K562 (cell line): ENCODE measurements around the gene MAD1L1. TPM values are rescaled to one million over a fixed set of nuclear protein-coding genes. Genes with fewer than 3 reads are reported as not detected.

Experiments
- ATAC-seq: fragments of 200-7000 bp; cut with Tn5 transposase; 3 replicates; pipeline ENCODE4 v1.9.1; 2020; ENCODE audit warnings: moderate library complexity
- BruUV-seq: library from RNA; stranded (reverse); fragments of 400-500 nt; replicated peaks from 2 replicates; lab custom pipeline; 2021; lab: Mats Ljungman, UMichigan
- CTCF ChIA-PET: fragments of 300-600 bp; formaldehyde crosslinking; extraction: SDS; loops from one replicate; lab custom pipeline; 2021; ENCODE audit warnings: low intra/inter-chr PET ratio; lab: Yijun Ruan, JAX
- POLR2A ChIA-PET: fragments of 300-600, 350-650 bp; sonication (Branson Sonifier 250); formaldehyde crosslinking; extraction: SDS; loops from one replicate; lab custom pipeline; 2021; ENCODE audit warnings: antibody characterized with exemption, inconsistent platforms; lab: Yijun Ruan, JAX
- DNase-seq, 4 experiments: peaks; one replicate each; pipeline versions ENCODE4 v3.0.0 to v3.0.0-alpha.2; 2011 to 2018; ENCODE audit warnings: low spot score in 3 of 4, mixed read lengths in 3 of 4; ENCODE audit errors: extremely low read depth in 1 of 4
- FAIRE-seq: peaks from 2 replicates; lab custom pipeline; 2011; peaks lifted over from hg19 to GRCh38; lab: Jason Lieb, UNC
- H2AFZ ChIP-seq: 2 replicates; pipeline ENCODE4 v1.6.0; 2011; ENCODE audit warnings: low read depth, low read length, control low read depth, inconsistent platforms
- H3K27ac ChIP-seq: fragments of 200-600 bp; 3 replicates; pipeline ENCODE4 v1.8.0; 2011; ENCODE audit warnings: low read depth, mild to moderate bottlenecking, control low read depth, inconsistent platforms, low read length, moderate library complexity, mixed read lengths; ENCODE audit errors: extremely low read depth
- H3K27me3 ChIP-seq, 2 experiments: fragments of 300-600 bp in 1 of 2; 2 replicates in 1 of 2; 3 replicates in 1 of 2; pipeline versions ENCODE4 v1.6.0 to v1.8.0; 2011; ENCODE audit warnings: inconsistent platforms in 2 of 2, low read length in 2 of 2, mild to moderate bottlenecking in 1 of 2, mixed read lengths in 1 of 2, moderate library complexity in 1 of 2; ENCODE audit not compliant: control insufficient read depth in 2 of 2, insufficient read depth in 2 of 2
- H3K36me3 ChIP-seq: fragments of 300-600 bp; 3 replicates; pipeline ENCODE4 v1.8.0; 2011; ENCODE audit warnings: mild to moderate bottlenecking, low read length, inconsistent platforms; ENCODE audit not compliant: control insufficient read depth, insufficient read depth
- H3K4me1 ChIP-seq, 2 experiments: fragments of 200-600 bp in 1 of 2; replicated peaks in 1 of 2; 2 replicates in 1 of 2; 3 replicates in 1 of 2; pipeline versions ENCODE4 v1.5.1 to v1.8.0; 2011; ENCODE audit warnings: inconsistent platforms in 2 of 2, low read length in 2 of 2, mild to moderate bottlenecking in 1 of 2, mixed read lengths in 1 of 2, moderate library complexity in 1 of 2; ENCODE audit not compliant: control insufficient read depth in 2 of 2, insufficient read depth in 2 of 2
- H3K4me2 ChIP-seq: 2 replicates; pipeline ENCODE4 v1.6.1; 2011; ENCODE audit warnings: low read length, control low read depth, inconsistent platforms, mixed read lengths; ENCODE audit not compliant: insufficient read depth
- H3K4me3 ChIP-seq: fragments of 200-600 bp; sonication (generic), shearing (Covaris generic); 2 replicates; pipeline ENCODE4 v1.5.1; 2016; ENCODE audit warnings: control low read depth, inconsistent platforms
- H3K79me2 ChIP-seq: fragments of 200-600 bp; 3 replicates; pipeline ENCODE4 v1.8.0; 2011; ENCODE audit warnings: low read length, inconsistent platforms; ENCODE audit not compliant: control insufficient read depth, insufficient read depth
- H3K9ac ChIP-seq, 2 experiments: 2 replicates each; pipeline versions ENCODE4 v1.6.0 to v1.6.1; 2011; ENCODE audit warnings: low read depth in 2 of 2, low read length in 2 of 2, control low read depth in 1 of 2, inconsistent platforms in 1 of 2, mild to moderate bottlenecking in 1 of 2, mixed read lengths in 1 of 2; ENCODE audit not compliant: insufficient read depth in 1 of 2
- H3K9me1 ChIP-seq: one replicate; pipeline ENCODE4 v1.6.0; 2011; ENCODE audit warnings: inconsistent platforms, mild to moderate bottlenecking, low read length, moderate library complexity; ENCODE audit not compliant: control insufficient read depth, insufficient read depth
- H3K9me3 ChIP-seq: replicated peaks from 2 replicates; pipeline ENCODE4 v1.5.1; 2011; ENCODE audit warnings: low read depth, low read length, inconsistent platforms; ENCODE audit not compliant: control insufficient read depth, insufficient read depth
- H4K20me1 ChIP-seq: replicated peaks from 2 replicates; pipeline ENCODE4 v1.6.1; 2011; ENCODE audit warnings: low read length, inconsistent platforms, mixed read lengths; ENCODE audit not compliant: control insufficient read depth, insufficient read depth
- LCOR ChIP-seq: sonication (generic); formaldehyde crosslinking; IDR thresholded peaks from 2 replicates; pipeline ENCODE4 v1.8.0; 2022; ENCODE audit warnings: mild to moderate bottlenecking, missing genetic modification reagents
- MCM2 ChIP-seq: fragments of 450-650 bp; IDR thresholded peaks from 2 replicates; pipeline ENCODE4 v1.6.1; 2017; ENCODE audit warnings: low read depth, mild to moderate bottlenecking
- RBFOX2 ChIP-seq: fragments of 200-400 bp; formaldehyde crosslinking; IDR thresholded peaks from 2 replicates; pipeline ENCODE4 v1.6.1; 2017; ENCODE audit warnings: low read depth, mild to moderate bottlenecking, low read length, moderate library complexity
- RCOR1 ChIP-seq, 2 experiments: IDR thresholded peaks; 2 replicates each; pipeline ENCODE4 v1.6.1; 2012; ENCODE audit warnings: low read depth in 2 of 2, low read length in 2 of 2, borderline replicate concordance in 1 of 2, improper control_type of control experiment in 1 of 2
- REST ChIP-seq, 2 experiments: fragments of 450-650 bp; formaldehyde crosslinking in 1 of 2; IDR thresholded peaks; 2 replicates each; pipeline versions ENCODE4 v1.4.0 to v1.6.1; 2014 to 2020; ENCODE audit warnings: mild to moderate bottlenecking in 2 of 2, borderline replicate concordance in 1 of 2, low read depth in 1 of 2
- SIN3A ChIP-seq, 2 experiments: fragments of 150-350 bp in 1 of 2; IDR thresholded peaks; 2 replicates each; pipeline ENCODE4 v1.6.1; 2011 to 2016; ENCODE audit warnings: borderline replicate concordance in 2 of 2, low read depth in 2 of 2, low read length in 2 of 2, mild to moderate bottlenecking in 2 of 2, moderate library complexity in 2 of 2; ENCODE audit not compliant: control insufficient read depth in 1 of 2
- SP1 ChIP-seq: sonication (generic); formaldehyde crosslinking; IDR thresholded peaks from 2 replicates; pipeline ENCODE4 v1.8.1; 2022; ENCODE audit warnings: mild to moderate bottlenecking, missing genetic modification reagents
- ZNF12 ChIP-seq: sonication (generic); formaldehyde crosslinking; IDR thresholded peaks from 2 replicates; pipeline ENCODE4 v1.4.0; 2020; ENCODE audit warnings: mild to moderate bottlenecking, missing genetic modification reagents
- ZNF184 ChIP-seq: sonication (generic); formaldehyde crosslinking; IDR thresholded peaks from 2 replicates; pipeline ENCODE4 v1.5.0; 2020; ENCODE audit warnings: missing genetic modification reagents
- ZNF316 ChIP-seq: fragments of 450-650 bp; IDR thresholded peaks from 2 replicates; pipeline ENCODE4 v1.6.1; 2016
- ZNF347 ChIP-seq: fragments of 450-650 bp; formaldehyde crosslinking; IDR thresholded peaks from 2 replicates; pipeline ENCODE4 v1.4.0; 2020; ENCODE audit warnings: low read depth, mild to moderate bottlenecking, moderate library complexity
- ZNF740 ChIP-seq, 3 experiments: fragments of 200-800 bp in 1 of 3; sonication (Bioruptor generic) in 1 of 3; sonication (generic) in 1 of 3; formaldehyde crosslinking in 1 of 3; IDR thresholded peaks; 2 replicates each; pipeline versions ENCODE4 v1.6.1 to v1.8.0; 2016 to 2022; ENCODE audit warnings: mild to moderate bottlenecking in 2 of 3, missing compliant biosample characterization in 2 of 3, missing genetic modification characterization in 2 of 3, missing genetic modification reagents in 1 of 3
- WGBS: fragments of 100-300 bp; shearing (Covaris generic); methylation state at CpG from one replicate; pipeline ENCODE4 v1.1.6; 2016; ENCODE audit warnings: low coverage, mixed read lengths; ENCODE audit not compliant: insufficient coverage; ENCODE audit errors: missing lambda C conversion rate; 5-methylcytosine and 5-hydroxymethylcytosine counted together
- in situ Hi-C: fragments of 300-500 bp; cut with MboI; formaldehyde crosslinking; loops from 4 replicates; pipeline ENCODE4 v1.15.0; 2018; ENCODE audit warnings: inconsistent platforms, mixed read lengths
- intact Hi-C: fragments of 100-400 bp; cut with micrococcal nuclease; formaldehyde crosslinking; loops from 2 replicates; pipeline ENCODE4 v1.14.2; 2022
- polyA plus RNA-seq, 8 experiments: library from polyadenylated mRNA; depleted of rRNA in 4 of 8; stranded (reverse) in 5 of 8; unstranded in 3 of 8; fragments of >200 nt; fragmentation: Nextera tagmentation in 2 of 8; fragmentation: Illumina TruSeq in 1 of 8; extraction: Ambion mirVana in 2 of 8; extraction: Trizol in 1 of 8; gene quantifications; 2 replicates each; pipeline versions ENCODE4 v1.2.1 to v1.2.3, GENCODE V29; 2011 to 2014; ENCODE audit warnings: inconsistent platforms in 1 of 8, missing spikeins in 1 of 8
- total RNA-seq, 7 experiments: library from RNA; depleted of rRNA in 6 of 7; stranded (reverse); fragments of >200 nt in 6 of 7; fragmentation: Illumina TruSeq in 2 of 7; extraction: Trizol in 2 of 7; gene quantifications; 2 replicates each; pipeline versions ENCODE4 v1.2.1 to v1.2.3, GENCODE V29; 2011 to 2021; ENCODE audit warnings: low replicate concordance in 1 of 7

Gene MAD1L1
- total and polyA plus RNA-seq, 9 of the 15 experiments (the other 6 are each of a cell fraction or from before 2014, with no cell fraction given), result 1.7 to 89.7 (median 18.0) TPM

- no peak for ATAC-seq
Measured at GRCh38 chr7:1844951-1845390, 387.8 kb downstream of the MAD1L1 start.

More at GRCh38 chr7:1844951-1845390, 387.8 kb downstream of the MAD1L1 start:
- BruUV-seq, result no TSS peak
- Histone ChIP-seq H3K9me3 (no peaks in the 10 kb centered on the region), H3K36me3 (peaks cover 31% of the 10 kb centered on the region; the same call in 2 of the 3 replicates), H3K4me3 (no peak overlapping the region), H3K9me1 (no peaks in the 10 kb centered on the region), H3K27ac (no peak overlapping the region), H3K4me1 (peaks cover 0 to 76% of the 10 kb centered on the region in 2 experiments; a peak in 2 of 5 replicates), H2AFZ (no peak overlapping the region)
- POLR2A ChIA-PET, result interaction anchor here (0.5 to 0.8 kb wide), 3 partner anchors 8 to 368 kb away, joined by 3 to 4 read pairs (median 3); no protein-coding TSS in a partner anchor
- FAIRE-seq, result no peak
- WGBS, result 90% methylated on average over 12 of the region's 16 CpGs
- intact Hi-C loops, result no loop called here
- TF ChIP-seq ZNF12 (no peak), ZNF347 (no peak), ZNF740 (CRISPR knock-in tag; IDR thresholded peaks at IDR 0.05) (no peak), ZNF740 (tag; IDR thresholded peaks at IDR 0.05) (no peak), RCOR1 (IDR thresholded peaks at IDR 0.05; ENCODE audit: borderline replicate concordance in 1 of 2, low read depth in 2 of 2, low read length in 2 of 2) (no peak), ZNF184 (CRISPR knock-in tag) (no peak), MCM2 (no peak), ZNF316 (no peak), RBFOX2 (no peak), SIN3A (IDR thresholded peaks at IDR 0.05; ENCODE audit: borderline replicate concordance in 2 of 2, control insufficient read depth in 1 of 2, low read depth in 2 of 2, low read length in 2 of 2) (no peak), LCOR (CRISPR knock-in tag) (no peak), REST (IDR thresholded peaks at IDR 0.05; ENCODE audit: borderline replicate concordance) (no peak), REST (CRISPR knock-in tag; IDR thresholded peaks at IDR 0.05; ENCODE audit: low read depth) (no peak), SP1 (CRISPR knock-in tag) (no peak)
- TF ChIP-seq, all 486 proteins: peak for 0
- no peak overlapping the region for H3K4me2 ChIP-seq
- H3K27me3 ChIP-seq, result no peaks in the 10 kb centered on the region
- CTCF ChIA-PET, result no interaction called here
- H3K79me2 ChIP-seq, result peaks cover under 1% of the 10 kb centered on the region; the same call in 1 of the 3 replicates
- peak overlapping the region in 1 of 2 experiments; percentile 26; a peak in 1 of 4 replicates for H3K9ac ChIP-seq
- in situ Hi-C loops, result no loop called here
- peak in 1 of 4 experiments; percentile 2 for DNase-seq
- 0 out of 2 replicates have a peak, but pooled peaks cover 3% of the 10 kb centered on the region for H4K20me1 ChIP-seq
